Measurements from ENCODE around the gene FZR1. TPM values are rescaled to one million over a fixed set of nuclear protein-coding genes. Genes with fewer than 3 reads are reported as not detected.

Gene FZR1
- polyA plus RNA-seq, 2 of the 4 experiments (the other 2 are of a cell fraction): 13.9 to 18.1 TPM

DNA sequence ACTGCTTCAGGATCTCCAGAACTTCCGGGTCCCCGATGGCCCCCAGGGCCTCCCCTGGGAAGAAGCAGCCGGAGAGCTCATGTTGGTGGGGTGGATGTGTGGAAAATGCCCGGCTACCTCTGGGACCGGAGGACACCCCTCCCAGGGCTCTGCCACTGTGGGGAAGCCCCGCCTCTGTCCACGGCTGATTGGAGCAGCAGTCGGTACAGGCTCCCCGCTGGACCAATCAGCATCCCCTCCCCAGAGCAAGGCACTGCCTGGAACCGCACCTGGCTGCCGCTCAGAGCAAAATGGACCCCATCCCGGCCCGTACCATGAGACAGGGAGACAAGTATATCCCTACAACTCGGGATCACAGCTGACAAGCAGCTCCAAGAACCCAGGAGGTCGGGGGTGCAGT is 12.1 kb upstream of the FZR1 start (continued):
- TF ChIP-seq, protein P1, sequence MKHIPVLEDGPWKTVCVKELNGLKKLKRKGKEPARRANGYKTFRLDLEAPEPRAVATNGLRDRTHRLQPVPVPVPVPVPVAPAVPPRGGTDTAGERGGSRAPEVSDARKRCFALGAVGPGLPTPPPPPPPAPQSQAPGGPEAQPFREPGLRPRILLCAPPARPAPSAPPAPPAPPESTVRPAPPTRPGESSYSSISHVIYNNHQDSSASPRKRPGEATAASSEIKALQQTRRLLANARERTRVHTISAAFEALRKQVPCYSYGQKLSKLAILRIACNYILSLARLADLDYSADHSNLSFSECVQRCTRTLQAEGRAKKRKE (CRISPR knock-in tag; IDR thresholded peaks at IDR 0.05; ENCODE audit: low read depth): no peak

DNA sequence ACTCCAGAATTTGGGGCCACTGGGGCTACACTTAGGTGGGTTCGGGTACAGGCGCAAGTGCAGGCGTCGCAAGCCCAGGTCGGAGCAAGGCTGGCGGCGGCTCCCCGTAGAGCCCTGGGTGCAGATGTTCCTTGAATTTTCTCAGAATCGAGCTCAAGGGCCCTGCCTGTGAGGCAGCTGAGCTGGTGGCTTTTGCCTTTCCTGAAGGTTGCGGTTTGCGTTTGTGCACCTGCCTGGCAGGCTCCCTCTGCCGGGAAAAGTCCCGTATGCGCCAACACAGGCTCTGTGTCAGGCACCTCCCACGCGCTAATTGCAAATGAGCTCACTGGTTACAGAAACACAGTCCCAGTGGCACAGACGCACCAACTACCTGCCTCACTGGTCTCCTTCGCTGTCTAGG is 11.6 kb upstream of the FZR1 start:
- H3K4me1 ChIP-seq: peaks cover 6% of the 10 kb centered on the region; the same call in 1 of the 3 replicates
- no peak overlapping the region for H3K4me2 ChIP-seq
- TF ChIP-seq FOSL2 (IDR thresholded peaks at IDR 0.05) (no peak), FOSL2 (CRISPR knock-in tag; IDR thresholded peaks at IDR 0.05) (no peak), ZC3H11A (IDR thresholded peaks at IDR 0.05) (no peak), SREBF2 (IDR thresholded peaks at IDR 0.05) (no peak), TFCP2L1 (CRISPR knock-in tag; IDR thresholded peaks at IDR 0.05) (no peak), EHF (CRISPR knock-in tag; IDR thresholded peaks at IDR 0.05) (no peak), KDM5A (IDR thresholded peaks at IDR 0.05) (no peak), HOXA7 (CRISPR knock-in tag; IDR thresholded peaks at IDR 0.05) (no peak), EP300 (IDR thresholded peaks at IDR 0.05) (no peak), HOXB5 (CRISPR knock-in tag; IDR thresholded peaks at IDR 0.05) (no peak)
- TF ChIP-seq, protein P1 (CRISPR knock-in tag; IDR thresholded peaks at IDR 0.05; ENCODE audit: low read depth): no peak
- no peak overlapping the region for H3K27ac ChIP-seq
- FAIRE-seq (no peak), ATAC-seq (peak in 1 of 2 experiments; percentile 18; a peak in 1 of 6 replicates), DNase-seq (ENCODE audit: low read depth in 1 of 2, low spot score in 1 of 2) (no peak)
- CTCF ChIA-PET: interaction anchor here (1.1 to 5.0 kb wide), 4 partner anchors 9 to 168 kb away, joined by 4 to 27 read pairs (median 8); no protein-coding TSS in a partner anchor
- no peak overlapping the region for H3K4me3 ChIP-seq
- POLR2A ChIA-PET: no interaction called here
- H3K9me3 ChIP-seq: no peaks in the 10 kb centered on the region
- WGBS (ENCODE audit: missing lambda C conversion rate): 95% methylated on average over 17 of the region's 18 CpGs

- CTCF ChIA-PET: interaction anchor here (1.9 to 5.2 kb wide), 2 partner anchors 11 to 24 kb away, joined by 9 to 32 read pairs; partner anchors contain the start of gene SMIM44
- TF ChIP-seq NPAS2 (CRISPR knock-in tag; IDR thresholded peaks at IDR 0.05; ENCODE audit: borderline replicate concordance) (no peak), ZFP36 (IDR thresholded peaks at IDR 0.05; ENCODE audit: borderline replicate concordance, partially characterized antibody) (peak; percentile 13), JUN (IDR thresholded peaks at IDR 0.05) (no peak), RNF2 (IDR thresholded peaks at IDR 0.05; ENCODE audit: borderline replicate concordance, low read depth) (no peak), TP53 (CRISPR knock-in tag; IDR thresholded peaks at IDR 0.05) (no peak), EHMT2 (IDR thresholded peaks at IDR 0.05; ENCODE audit: low read depth) (no peak), FOXS1 (CRISPR knock-in tag; IDR thresholded peaks at IDR 0.05) (no peak)
- no peaks in the 10 kb centered on the region for H3K9me3 ChIP-seq
- 95% methylated on average over 15 of the region's 32 CpGs for WGBS (ENCODE audit: missing lambda C conversion rate)
- H3K4me3 ChIP-seq: no peak overlapping the region
- DNase-seq (ENCODE audit: low read depth in 1 of 2, low spot score in 1 of 2) (no peak), ATAC-seq (no peak), FAIRE-seq (no peak)
- POLR2A ChIA-PET: no interaction called here
- no peak overlapping the region for H3K4me2 ChIP-seq
- H3K27ac ChIP-seq: no peak overlapping the region
- H3K4me1 ChIP-seq: peaks cover 8% of the 10 kb centered on the region; the same call in 1 of the 3 replicates
Observed at GRCh38 chr19:3496392-3497273, 9.5 kb upstream of the FZR1 start.

Data from A549 (cell line).